ENCODE measurements around the gene CHCT1.

Gene CHCT1

DNA sequence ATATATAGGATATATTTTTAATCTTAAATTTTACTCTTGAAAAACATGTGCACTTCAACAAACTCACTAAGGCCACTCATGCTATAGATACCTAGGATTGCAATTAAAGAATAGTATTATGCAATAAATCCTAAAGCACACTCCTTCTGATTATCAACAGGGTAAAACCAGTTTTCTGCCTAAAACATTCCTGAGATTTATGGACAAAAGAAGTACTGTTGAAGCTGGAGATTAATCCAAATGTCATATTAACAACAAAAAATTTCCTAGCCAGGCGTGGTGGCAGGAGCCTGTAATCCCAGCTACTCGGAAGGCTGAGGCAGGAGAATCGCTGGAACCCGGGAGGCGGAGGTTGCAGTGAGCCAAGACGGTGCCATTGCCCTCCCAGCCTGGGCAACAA is 21.4 kb downstream of the CHCT1 start:
- DNase-seq: no peak

DNA sequence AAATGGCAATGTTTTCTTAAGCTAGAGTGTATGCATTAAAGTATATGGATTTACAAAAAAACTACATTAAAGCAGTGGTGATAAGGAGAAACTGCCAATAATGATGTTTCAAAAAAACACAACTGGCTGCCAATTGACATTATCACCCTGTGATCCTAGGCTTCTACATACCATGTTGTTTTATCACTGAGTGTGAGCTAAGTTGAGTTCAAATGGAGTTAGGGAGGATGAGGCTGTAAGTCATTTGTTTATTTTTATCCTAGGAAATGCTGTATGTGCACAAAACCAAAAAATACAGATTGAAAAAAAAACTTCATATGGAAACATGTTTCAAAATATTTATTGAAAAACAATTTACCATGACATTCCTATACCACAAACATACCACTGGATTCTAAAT is 22.9 kb downstream of the CHCT1 start:
- no peak for DNase-seq

DNA sequence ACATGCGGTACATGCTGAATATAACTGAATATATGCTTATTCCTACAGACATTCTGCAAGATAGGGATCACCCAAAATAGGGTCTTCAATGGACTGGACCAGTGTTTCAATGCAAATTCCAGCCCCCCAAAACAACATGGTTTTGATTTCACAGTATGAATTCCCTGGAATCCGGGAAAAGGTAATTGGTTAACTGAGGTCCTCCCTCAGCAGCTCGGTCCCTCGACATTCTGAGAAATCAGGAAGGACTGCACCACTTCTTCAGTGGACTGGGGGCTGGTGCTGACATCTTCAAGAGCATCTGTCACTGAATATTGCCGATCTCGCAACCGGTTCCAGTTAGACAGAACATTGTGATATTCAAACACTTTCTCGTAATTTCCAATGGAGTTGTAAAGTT is 25.1 kb downstream of the CHCT1 start:
- no peak for DNase-seq

DNA sequence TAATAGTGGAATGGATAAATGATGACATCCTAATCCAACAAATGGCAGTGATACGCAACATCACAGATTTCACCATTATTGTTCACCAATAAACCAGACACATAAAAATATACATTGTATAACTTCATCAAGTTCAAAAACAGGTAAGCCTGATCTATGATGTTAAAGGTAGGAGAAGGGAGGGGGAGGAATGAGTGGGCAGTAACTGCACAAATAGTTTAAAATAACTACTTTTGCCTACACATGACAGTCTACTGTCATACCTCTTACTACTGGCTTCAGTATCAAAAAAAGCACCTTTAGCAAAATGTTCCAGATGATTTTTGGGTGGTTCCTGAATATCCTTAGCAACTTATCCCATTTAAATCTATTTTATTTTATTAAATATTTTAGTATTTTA is 28.8 kb downstream of the CHCT1 start:
- no peak for DNase-seq

DNA sequence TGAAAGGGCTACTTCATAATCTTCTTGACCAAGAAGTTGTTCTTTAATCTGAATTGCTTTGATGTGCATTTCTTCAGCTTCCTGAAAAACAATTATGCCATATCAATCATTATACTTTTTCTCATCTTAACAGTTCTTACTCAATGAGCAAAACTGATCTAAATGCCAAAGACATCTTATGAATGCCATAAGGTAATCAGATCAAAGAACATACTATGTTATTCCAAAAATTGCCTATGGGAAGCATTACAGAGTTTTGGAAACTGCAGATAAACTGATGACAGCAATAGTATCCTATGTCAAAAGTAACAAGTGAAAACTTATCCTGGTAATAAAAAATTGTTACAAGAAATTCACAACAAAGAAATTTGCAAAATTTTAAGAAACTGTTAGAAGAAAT is 29.7 kb downstream of the CHCT1 start:
- no peak for DNase-seq

DNA sequence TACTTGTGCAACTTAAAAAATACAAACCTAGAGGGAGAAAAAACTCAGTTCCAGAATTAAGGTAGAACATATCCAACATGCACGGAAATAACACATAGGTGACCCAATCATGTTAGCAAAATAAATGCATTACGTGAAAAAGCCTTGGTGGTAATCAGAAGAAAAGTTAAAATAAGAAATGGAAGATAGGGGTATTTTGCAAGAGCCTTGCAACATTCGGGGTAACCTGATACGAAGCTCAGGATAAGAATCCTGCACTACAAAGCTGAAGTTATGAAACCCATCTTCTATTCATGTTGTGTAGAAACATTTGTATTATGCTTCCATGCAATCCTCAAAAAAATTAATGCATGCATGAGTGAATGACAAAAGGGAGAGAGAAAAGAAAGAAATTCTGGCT is 33.1 kb downstream of the CHCT1 start:
- DNase-seq: no peak

DNA sequence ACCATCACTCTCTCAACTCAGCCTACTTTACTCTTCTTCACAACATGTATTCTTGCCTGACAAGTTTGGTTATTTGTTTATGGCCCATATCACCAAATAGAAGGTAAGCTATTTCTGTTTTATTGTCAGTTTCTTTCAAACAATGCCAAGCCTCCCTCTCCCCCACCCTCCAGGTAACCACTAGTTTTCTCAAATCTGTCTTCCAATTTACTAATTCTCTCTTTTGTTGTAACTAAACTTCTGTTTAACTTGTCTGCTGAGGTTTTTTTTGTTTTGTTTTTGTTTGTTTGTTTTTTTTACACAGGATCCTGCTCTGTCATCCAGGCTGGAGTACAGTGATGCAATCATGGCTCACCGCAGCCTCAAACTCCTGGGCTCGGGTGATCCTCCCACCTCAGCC is 34.9 kb downstream of the CHCT1 start:
- no peak for DNase-seq

DNA sequence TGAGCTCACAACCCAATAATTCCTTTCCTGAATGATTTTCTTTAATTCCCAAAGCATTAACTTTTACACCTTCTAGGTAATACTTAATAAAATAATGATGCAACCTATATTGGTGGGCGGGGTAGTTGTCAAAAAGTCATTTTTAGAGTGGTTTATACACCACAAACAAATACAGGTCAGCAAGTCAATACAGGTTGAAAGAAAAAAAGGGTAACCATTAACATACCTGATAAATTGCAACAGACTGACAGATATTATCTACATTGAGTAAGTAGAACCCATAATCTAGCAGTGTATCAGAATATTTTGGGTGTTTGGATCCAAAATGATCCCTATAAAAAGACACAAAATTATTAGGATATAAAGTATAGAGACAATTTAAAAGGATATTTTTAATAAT is 39.3 kb downstream of the CHCT1 start:
- no peak for DNase-seq

DNA sequence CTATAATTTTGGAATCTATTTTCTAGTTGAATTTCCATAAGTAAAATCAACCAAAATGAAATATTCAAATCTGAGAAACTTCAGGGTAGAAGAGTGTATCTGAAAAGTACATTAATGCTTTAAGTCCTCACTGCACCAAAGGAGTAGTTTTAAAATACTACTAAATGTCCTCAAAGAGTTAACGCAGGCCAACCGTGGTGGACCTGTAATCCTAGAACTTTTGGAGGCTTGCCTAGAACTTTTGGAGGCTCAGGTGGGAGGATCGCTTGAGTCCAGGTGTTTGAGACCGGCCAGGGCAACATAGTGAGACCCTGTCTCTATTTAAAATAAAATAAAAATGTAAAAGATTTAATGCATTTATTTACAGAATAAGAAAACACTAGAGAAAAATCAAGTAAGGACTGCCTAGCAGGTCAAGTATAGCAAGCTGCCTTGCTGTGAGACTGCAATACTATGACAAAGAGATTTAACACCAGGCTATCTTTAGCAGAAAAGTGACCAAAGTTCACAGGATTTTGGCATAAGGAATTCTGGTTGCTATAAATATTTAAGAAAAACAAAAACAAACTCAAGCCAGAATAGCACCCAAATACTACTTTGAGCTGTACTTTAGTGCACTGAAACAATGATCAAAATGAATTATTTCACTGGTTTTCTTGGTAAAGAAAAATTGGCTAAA is 41.0 kb downstream of the CHCT1 start:
- DNase-seq: no peak

DNA sequence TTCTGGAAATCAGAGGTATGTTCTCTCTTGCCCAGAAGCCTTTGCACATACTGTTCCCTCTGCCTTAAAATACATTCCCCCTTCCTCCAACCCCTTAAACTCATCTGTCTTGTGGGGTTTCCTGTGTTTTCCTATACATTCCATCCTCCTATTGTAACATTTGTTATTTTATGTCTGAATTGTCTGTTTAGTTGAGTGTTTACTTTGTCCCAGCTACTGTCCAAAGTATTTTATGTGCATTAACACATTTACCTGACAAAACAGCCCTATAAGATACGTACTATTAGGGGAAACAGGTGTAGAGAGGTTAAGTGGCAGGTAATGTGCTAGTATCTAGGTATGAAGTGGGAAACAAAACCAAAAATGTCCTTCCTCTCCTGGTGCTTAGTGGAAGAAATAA is 42.1 kb downstream of the CHCT1 start:
- DNase-seq: no peak

DNA sequence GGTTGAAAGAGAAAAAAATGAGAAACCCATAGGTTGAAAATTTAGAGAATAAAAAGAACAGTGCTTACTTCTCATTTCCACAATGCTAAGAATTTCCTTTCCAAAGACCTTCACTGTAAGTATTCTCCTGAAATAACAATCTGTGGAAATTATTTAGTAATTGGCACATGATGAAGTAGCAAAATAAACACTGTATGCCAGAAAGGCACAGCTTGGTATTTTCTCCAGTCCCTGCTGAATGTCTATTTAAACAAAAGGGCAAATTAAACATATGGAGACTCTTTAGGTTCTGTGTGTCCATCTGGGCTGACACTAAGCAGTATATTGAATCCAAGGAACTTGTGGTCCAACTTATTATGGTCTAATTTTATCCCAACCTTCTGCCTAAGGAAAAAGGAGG is 46.1 kb downstream of the CHCT1 start:
- no peak for DNase-seq

DNA sequence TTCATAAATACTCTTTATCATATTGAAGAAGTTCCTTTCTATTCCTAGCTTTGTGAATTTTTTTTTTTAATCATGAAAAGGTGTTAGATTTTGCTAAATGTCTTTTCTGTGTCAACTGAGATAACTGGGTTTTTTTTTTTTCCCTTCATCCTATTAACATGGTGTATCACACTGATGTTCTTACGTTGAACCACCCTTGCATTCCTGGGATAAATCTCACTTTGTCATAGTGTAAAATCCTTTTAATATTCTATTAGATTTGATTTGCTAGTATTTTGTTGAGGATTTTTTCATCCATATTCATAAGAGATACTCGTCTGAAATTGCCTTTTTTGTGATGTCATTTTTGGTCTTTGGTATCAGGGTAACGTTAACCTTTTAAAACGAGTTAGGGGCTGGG is 49.2 kb downstream of the CHCT1 start:
- no peak for DNase-seq

DNA sequence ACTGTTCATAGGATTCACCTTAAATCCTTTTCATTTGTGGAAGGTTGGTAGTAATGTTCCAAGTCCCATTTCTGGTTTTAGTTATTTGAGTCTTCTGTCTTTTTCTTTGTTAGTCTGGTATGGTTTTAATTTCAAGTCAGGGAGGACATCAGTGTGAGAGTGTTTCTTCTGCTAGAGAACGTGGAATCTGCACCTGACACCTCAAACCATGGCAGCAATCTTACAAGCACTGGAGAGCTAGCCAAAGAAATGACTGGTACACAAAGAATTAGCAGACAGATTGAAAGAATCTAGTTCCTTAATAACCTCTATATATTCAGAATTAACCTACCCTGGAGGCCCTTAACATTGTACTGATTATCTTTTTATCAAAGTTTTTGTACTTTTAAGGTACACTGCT is 50.2 kb downstream of the CHCT1 start:
- DNase-seq: no peak

DNA sequence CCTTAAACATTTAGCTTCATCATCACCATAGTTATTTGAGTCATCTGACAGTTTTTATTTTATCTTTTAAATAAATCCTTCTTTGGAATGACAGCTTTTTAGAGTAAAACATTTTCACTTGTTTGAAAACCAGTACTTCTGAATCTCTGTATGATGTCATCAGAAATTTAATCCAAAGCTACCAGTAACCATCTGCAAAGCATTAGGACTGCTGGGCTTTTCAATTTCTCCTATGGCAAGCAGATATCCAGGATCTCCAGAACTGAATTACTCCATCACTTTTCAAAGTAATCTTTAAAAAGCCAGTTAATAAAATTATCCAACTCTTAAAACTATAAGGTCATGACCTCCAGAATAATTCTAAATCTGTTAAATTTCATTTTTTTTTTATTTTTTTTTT is 51.5 kb downstream of the CHCT1 start:
- no peak for DNase-seq

Measured in activated CD4-positive, alpha-beta T cell treated with anti-CD3 and anti-CD28 coated beads, Interleukin-2, amount 50 U/mL, for 48 hours (primary cell).